Measurements from ENCODE around the gene SCGB1C1.
A peak's percentile ranks its signal among the peaks of the same experiment; 100 is the strongest.

The SCGB1C1 gene

GRCh38 chr11:205221-206001 is 12.5 kb downstream of the SCGB1C1 start:
- DNase-seq = no peak

DNA sequence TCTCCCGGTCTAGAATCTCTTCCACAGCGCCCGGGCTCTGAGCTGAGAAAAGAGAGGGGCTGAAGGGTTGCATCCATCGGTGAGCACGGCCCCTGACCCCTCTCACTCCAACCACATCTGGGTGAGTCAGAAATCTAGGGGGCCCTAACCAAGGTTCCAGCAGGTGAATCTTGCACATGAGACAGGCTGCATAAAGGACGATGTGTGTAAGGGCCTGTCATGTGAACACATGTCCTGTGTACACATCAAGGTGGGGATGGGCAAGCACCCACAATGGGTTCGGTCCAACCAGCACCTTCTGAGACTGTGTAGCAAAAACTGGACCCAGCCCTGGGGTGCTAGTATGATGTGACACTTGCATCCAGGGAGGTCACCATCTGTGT is 13.1 kb downstream of the SCGB1C1 start:
- DNase-seq = no peak

GRCh38 chr11:206526-207207 is 13.8 kb downstream of the SCGB1C1 start:
- no peak for DNase-seq

GRCh38 chr11:207208-207862 is 14.5 kb downstream of the SCGB1C1 start, which contains the start of the genes BET1L and RIC8A:
Gene BET1L, minus strand, starts transcription at chr11:207399. Its CDS starts 78 bp downstream, at chr11:207321.
Gene RIC8A, plus strand, starts transcription at chr11:207708. Its CDS starts 1,147 bp downstream, at chr11:208855.
- DNase-seq = peak; percentile 82

DNA sequence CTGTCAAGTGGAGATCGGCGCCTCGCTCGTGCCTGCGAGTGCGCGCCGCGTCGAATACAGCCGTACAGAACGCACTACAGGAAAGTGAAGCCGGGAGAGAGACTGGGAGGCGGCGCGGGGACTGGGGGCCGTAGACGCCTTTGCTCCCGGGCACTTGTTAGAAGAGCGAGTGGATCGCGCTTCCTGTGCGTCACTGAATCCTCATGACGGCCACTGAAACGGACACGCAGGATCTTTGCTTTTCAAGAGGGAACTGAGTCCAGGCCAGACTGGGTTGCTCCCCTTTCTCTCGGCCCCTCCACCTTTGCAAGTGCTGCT is 14.9 kb downstream of the SCGB1C1 start:
- DNase-seq = no peak

DNA sequence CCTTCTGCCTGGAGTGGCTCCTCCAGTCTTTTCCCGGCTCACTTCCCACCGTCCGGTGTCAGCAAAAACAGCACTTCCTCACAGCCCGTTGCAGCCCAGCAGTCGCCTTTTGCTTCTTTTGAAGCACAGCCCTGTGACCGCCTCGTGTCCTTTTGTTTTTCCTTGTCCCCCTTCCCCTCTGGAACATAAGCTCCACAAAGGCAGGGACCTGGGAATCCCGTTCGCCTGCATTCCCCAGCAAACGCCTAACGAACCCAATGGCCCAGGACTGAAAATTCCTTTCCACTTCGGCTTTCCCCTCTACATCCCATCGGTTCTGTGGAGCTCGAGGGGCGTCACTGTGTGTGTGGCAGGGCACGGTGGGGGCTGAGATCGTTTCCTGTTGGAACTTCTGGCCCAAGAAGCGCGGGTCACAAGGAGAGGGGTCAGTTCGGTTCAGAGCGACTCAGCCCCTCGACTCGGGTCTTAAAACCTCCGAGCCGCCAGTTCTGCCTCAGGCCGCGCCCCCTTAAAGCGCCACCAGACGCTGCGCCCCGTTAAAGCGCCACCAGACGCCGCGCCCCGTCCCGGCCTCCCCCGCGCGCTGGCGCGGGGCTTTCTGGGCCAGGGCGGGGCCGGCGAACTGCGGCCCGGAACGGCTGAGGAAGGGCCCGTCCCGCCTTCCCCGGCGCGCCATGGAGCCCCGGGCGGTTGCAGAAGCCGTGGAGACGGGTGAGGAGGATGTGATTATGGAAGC is 15.5 kb downstream of the SCGB1C1 start:
- DNase-seq = peak; percentile 30

- no peak for DNase-seq
Observed at GRCh38 chr11:208917-209260, 16.0 kb downstream of the SCGB1C1 start.

DNA sequence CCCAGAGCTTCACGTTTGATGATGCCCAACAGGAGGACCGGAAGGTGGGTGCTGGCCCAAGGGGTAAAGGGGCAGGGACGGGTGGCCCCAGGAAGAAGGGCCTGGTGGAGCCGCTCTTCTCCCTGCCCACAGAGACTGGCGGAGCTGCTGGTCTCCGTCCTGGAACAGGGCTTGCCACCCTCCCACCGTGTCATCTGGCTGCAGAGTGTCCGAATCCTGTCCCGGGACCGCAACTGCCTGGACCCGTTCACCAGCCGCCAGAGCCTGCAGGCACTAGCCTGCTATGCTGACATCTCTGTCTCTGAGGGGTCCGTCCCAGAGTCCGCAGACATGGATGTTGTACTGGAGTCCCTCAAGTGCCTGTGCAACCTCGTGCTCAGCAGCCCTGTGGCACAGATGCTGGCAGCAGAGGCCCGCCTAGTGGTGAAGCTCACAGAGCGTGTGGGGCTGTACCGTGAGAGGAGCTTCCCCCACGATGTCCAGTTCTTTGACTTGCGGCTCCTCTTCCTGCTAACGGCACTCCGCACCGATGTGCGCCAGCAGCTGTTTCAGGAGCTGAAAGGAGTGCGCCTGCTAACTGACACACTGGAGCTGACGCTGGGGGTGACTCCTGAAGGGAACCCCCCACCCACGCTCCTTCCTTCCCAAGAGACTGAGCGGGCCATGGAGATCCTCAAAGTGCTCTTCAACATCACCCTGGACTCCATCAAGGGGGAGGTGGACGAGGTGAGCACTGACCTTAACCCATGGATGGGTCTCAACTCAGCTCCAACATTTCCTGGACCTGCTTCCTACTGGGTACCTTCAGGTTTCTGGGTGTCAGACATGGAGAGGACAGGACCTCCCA is 16.6 kb downstream of the SCGB1C1 start:
- DNase-seq = no peak

DNA sequence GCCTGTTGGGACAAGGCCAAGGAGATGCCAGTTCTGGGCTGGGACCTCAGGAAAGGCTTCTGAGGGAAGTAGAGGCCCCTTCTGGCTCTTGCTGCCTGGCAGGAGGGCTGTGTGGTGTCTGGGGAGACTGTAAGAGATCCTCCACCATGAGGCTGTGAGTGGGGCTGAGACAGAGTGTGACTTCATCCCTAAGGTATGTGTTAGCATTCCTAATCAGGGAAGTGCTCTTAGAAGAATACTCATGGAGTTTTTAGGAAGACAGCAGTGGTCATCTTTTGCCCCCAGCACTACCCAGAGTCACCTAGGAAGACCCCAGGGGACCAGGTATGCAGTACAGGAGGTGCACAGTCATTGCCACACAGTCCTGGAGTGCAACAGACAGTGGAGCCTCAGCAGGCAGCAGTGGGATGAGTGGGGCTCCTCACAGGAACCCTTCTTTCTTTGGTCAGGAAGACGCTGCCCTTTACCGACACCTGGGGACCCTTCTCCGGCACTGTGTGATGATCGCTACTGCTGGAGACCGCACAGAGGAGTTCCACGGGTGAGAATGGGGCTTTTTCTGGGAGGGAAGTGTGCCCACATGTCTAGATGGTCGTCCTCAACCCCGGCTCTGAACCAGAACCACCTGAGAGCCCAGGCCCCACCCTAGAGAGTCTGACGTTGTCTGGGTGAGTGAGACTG is 17.4 kb downstream of the SCGB1C1 start:
- no peak for DNase-seq

GRCh38 chr11:210803-211180 is 17.9 kb downstream of the SCGB1C1 start:
- no peak for DNase-seq

DNA sequence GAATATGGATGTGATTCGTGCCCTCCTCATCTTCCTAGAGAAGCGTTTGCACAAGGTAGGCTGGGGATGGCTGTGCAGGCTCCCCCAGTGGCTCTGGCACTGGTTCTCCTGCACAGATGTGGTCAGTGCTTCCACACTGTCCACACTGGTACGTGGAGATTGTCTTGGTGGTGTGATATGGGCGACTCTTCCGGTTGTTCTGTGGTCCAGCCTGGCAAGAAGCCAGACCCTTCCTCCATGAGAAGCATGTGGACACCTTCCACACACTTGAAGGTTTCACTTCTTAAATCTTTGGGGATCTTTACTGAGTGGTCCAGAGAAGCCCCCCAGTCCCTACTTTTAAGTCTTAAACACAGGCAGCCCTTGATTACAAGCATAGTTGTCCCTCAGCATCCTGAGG is 18.4 kb downstream of the SCGB1C1 start:
- no peak for DNase-seq

DNA sequence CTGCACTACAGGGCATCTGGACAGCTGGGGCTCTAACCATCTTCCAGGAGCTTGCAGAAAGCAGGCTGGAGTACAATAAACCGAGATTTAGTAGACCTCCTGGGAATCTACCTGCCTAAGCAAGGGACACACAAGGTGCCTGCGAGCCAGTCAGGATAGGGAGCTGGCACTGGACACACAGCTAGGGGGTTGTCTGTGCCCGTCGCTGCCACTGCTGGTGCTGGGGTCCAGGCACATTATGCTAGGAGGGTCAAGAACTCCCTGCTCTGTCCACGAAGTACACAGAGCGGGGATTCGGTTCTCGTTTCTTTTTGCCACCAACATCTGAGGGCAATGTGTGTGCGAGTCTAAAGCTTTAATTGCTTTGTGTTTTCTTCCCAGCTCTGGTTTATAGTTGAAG is 18.9 kb downstream of the SCGB1C1 start:
- no peak for DNase-seq

- DNase-seq = no peak
Observed at GRCh38 chr11:212150-213100, 19.5 kb downstream of the SCGB1C1 start.

DNA sequence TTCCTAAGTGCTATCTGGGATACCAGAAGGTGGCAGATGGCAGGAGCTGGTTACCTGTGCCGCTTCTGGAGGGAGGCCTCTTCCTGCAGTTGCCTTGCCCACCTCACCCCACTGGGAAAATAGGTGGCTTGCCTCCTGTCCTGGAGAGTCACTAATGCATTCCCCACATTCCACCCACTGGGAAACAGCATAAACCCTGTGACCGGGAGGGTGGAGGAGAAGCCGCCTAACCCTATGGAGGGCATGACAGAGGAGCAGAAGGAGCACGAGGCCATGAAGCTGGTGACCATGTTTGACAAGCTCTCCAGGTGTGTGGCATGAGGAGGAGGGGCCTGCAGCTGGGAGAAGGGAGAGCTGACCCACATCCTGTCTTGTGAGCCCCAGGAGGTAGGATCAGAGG is 20.2 kb downstream of the SCGB1C1 start:
- DNase-seq = no peak

GRCh38 chr11:214083-214482 is 21.2 kb downstream of the SCGB1C1 start:
- no peak for DNase-seq

DNA sequence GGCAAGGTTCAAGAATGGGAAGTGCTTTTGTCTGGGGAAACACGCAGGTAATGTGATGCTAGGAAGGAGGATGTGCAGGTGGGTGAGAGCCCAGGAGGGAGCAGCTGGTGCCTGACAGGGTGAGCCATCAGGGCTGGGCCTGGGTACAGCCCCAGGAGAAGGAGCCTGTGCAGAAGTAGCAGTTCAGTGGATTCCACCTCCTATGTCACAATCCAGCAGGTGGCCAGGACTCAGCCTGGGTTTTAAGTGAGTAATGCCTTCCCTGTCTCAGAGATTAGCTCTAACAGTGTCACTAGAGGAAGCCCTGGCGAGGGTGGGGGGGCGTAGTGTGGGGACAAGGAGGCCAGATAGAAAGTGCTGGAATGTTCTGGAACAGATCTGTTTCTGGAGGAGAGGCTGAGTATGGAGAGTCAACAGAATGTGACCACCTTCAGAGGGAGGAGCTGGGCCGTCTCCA is 22.7 kb downstream of the SCGB1C1 start:
- DNase-seq = no peak

- DNase-seq = no peak
Observed at GRCh38 chr11:216081-216974, 23.4 kb downstream of the SCGB1C1 start.

DNA sequence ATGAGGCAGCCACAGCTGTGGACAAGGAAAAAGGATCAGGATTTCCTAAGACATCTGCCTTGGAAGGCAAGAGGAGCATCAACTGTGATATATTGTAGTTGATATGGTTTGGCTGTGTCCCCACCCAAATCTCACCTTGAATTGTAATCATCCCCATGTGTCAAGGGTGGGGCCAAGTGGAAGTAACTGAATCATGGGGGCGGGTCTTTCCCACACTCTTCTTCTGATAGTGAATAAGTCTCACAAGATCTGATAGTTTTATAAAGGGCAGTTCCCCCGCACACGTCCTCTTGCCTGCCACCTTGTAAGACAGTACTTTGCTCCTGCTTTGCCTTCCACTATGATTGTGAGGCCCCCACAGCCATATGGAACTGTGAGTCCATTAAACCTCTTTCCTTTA is 24.8 kb downstream of the SCGB1C1 start:
- DNase-seq = no peak

GRCh38 chr11:218815-219593 is 26.1 kb downstream of the SCGB1C1 start:
- DNase-seq = no peak

All from NCI-H187 treated with DMSO at 0.1 percent for 48 hours (cell line).